Neutrophil (primary cell): ENCODE results near the gene GPN2.

ENCODE experiments used
- H3K27ac ChIP-seq: fragments of 200-600 bp; sonication (generic); 2 replicates; pipeline ENCODE4 v1.5.1; 2016; ENCODE audit warnings: mild to moderate bottlenecking, moderate library complexity
- H3K27me3 ChIP-seq: fragments of 200-600 bp; sonication (generic); 2 replicates; pipeline ENCODE4 v1.6.0; 2016; ENCODE audit warnings: mild to moderate bottlenecking
- H3K36me3 ChIP-seq: fragments of 200-600 bp; sonication (generic); 2 replicates; pipeline ENCODE4 v1.5.1; 2017
- H3K4me1 ChIP-seq, 2 experiments: fragments of 200-600 bp in 1 of 2; sonication (generic) in 1 of 2; 1 replicate in 1 of 2; 2 replicates in 1 of 2; pipeline versions ENCODE4 v1.5.1 to v1.6.1; 2013 to 2016; ENCODE audit warnings: low read depth in 1 of 2, low read length in 1 of 2, mild to moderate bottlenecking in 1 of 2, moderate library complexity in 1 of 2; ENCODE audit not compliant: control insufficient read depth in 1 of 2, insufficient read depth in 1 of 2
- H3K4me3 ChIP-seq, 2 experiments: fragments of 200-600 bp in 1 of 2; sonication (generic) in 1 of 2; 1 replicate in 1 of 2; 2 replicates in 1 of 2; pipeline ENCODE4 v1.5.1; 2013 to 2016; ENCODE audit warnings: low read depth in 1 of 2, low read length in 1 of 2, mild to moderate bottlenecking in 1 of 2, moderate library complexity in 1 of 2
- H3K9me3 ChIP-seq: fragments of 200-600 bp; sonication (generic); 2 replicates; pipeline ENCODE4 v1.5.1; 2016
- TF ChIP-seq, protein P1 (sequence below): fragments of 200-600 bp; sonication (generic); IDR thresholded peaks from 2 replicates; pipeline ENCODE4 v1.5.1; 2016; ENCODE audit warnings: antibody characterized with exemption

The GPN2 gene

DNA sequence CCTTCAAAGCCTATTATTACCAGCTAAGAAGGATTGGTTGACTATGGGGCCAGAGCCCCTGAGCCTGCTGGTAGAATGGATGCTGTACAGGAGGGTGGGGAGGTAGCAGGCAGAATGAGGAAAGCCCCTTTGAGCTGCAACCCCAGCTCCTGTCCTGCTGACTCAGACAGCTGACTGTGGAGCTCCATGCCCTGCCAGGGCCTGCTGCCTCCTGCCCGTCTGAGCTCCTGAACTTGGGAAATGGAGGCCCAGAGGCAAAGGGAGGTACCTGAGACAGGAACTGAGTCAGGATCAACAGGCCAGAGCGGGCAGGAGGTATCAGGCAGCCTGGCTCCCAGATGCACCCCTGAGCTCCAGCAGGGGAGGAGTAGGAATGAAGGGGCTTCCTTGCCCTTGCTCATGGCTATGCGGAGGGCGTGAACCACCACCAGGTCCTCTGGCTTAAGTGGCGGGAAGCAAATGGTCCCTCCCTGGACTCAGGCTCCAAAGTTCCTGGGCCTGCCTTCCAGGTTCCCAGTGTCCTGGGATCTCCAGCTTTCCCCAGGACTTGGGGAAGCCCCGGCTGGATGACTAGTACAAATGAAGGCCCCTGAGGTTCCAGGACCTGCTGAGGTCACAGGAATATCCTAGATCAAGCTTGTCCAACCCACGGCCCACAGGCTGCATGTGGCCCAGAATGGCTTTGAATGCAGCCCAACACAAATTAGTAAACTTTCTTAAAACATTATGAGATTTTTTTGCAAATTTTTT is 31.0 kb downstream of the GPN2 start:
- TF ChIP-seq, protein P1, sequence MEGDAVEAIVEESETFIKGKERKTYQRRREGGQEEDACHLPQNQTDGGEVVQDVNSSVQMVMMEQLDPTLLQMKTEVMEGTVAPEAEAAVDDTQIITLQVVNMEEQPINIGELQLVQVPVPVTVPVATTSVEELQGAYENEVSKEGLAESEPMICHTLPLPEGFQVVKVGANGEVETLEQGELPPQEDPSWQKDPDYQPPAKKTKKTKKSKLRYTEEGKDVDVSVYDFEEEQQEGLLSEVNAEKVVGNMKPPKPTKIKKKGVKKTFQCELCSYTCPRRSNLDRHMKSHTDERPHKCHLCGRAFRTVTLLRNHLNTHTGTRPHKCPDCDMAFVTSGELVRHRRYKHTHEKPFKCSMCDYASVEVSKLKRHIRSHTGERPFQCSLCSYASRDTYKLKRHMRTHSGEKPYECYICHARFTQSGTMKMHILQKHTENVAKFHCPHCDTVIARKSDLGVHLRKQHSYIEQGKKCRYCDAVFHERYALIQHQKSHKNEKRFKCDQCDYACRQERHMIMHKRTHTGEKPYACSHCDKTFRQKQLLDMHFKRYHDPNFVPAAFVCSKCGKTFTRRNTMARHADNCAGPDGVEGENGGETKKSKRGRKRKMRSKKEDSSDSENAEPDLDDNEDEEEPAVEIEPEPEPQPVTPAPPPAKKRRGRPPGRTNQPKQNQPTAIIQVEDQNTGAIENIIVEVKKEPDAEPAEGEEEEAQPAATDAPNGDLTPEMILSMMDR = no peak
- Histone ChIP-seq H3K27ac (peak overlapping the region; percentile 44), H3K4me3 (no peak overlapping the region), H3K36me3 (peaks cover 53% of the 10 kb centered on the region), H3K9me3 (no peaks in the 10 kb centered on the region), H3K27me3 (peaks cover 14% of the 10 kb centered on the region), H3K4me1 (peaks cover 2 to 4% of the 10 kb centered on the region in 2 experiments)

DNA sequence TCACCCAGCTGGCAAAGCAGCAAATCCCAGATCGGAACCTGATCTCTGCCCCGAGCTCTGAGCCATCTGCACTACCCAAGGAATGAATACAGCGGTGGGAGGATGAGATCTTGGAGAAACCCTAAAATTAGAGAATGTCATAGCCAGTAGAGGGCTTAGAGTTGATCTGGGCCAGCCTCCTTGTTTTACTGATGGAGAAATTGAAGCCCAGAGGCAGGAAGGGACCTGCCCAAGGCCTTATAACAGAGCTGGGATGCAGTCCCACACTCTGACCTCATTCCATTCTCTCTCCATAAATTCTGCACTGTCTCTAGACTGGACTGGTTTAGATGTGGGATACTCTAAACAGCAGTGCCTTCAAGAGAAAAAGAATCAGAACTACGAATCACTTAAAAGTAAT is 31.9 kb downstream of the GPN2 start:
- peaks cover 4% of the 10 kb centered on the region for H3K9me3 ChIP-seq
- peaks cover 5% of the 10 kb centered on the region for H3K27me3 ChIP-seq
- H3K36me3 ChIP-seq = peaks cover 62% of the 10 kb centered on the region
- H3K4me3 ChIP-seq = no peak overlapping the region
- TF ChIP-seq, protein P1 = no peak
- no peaks in the 10 kb centered on the region for H3K4me1 ChIP-seq
- H3K27ac ChIP-seq = peak overlapping the region; percentile 44

GRCh38 chr1:26857473-26858060 is 32.5 kb downstream of the GPN2 start:
- Histone ChIP-seq H3K27me3 (no peaks in the 10 kb centered on the region), H3K4me3 (no peak overlapping the region), H3K36me3 (peaks cover 68% of the 10 kb centered on the region), H3K27ac (peak overlapping the region; percentile 44), H3K4me1 (no peaks in the 10 kb centered on the region), H3K9me3 (peaks cover 10% of the 10 kb centered on the region)
- TF ChIP-seq, protein P1 = no peak

GRCh38 chr1:26856604-26857469 is 33.2 kb downstream of the GPN2 start:
- Histone ChIP-seq H3K36me3 (peaks cover 76% of the 10 kb centered on the region), H3K27ac (peak overlapping the region; percentile 44), H3K4me1 (no peaks in the 10 kb centered on the region), H3K27me3 (no peaks in the 10 kb centered on the region), H3K4me3 (no peak overlapping the region), H3K9me3 (peaks cover 12% of the 10 kb centered on the region)
- TF ChIP-seq, protein P1 = no peak

DNA sequence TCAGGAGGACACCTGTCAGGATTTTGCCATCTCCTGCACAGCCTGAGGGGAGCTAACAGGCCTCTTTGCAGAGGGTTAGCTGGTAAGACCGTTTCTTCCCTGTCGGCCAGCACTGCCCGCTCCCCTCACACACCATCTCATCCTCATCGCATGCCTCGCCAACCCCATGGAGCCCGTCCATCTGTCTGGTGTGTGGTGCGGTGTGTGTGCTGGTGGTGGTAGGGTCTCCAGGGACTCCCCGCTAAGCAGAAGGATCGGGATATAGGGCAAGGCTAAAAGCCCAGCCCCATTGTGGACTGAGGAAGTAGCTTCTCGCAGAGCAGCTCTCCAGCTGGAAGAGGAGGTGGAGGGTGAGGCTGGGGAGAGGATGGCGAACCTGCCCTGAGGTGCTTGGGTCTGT is 33.9 kb downstream of the GPN2 start:
- no peak overlapping the region for H3K4me3 ChIP-seq
- H3K27ac ChIP-seq = peak overlapping the region; percentile 44
- peaks cover 12% of the 10 kb centered on the region for H3K9me3 ChIP-seq
- H3K4me1 ChIP-seq = no peaks in the 10 kb centered on the region
- H3K36me3 ChIP-seq = peaks cover 82% of the 10 kb centered on the region
- TF ChIP-seq, protein P1 = no peak
- no peaks in the 10 kb centered on the region for H3K27me3 ChIP-seq
